Activated T-cell treated with anti-CD3 and anti-CD28 coated beads, Interleukin-2, amount 50 U/mL, for 24 hours (primary cell): ENCODE data around the gene INO80B.
"Not testable (repeated sequence)": the region's sequence is repeated elsewhere in the genome, so short reads cannot be mapped to it uniquely, and the experiment has no call there.

Experiments used
- DNase-seq: peaks from one replicate; pipeline ENCODE4 v3.0.0-alpha.2; 2020
- H3K27ac Mint-ChIP-seq: 2 replicates; pipeline ENCODE4 v1.8.0; 2020; ENCODE audit warnings: mild to moderate bottlenecking, mixed read lengths
- H3K27me3 Mint-ChIP-seq: 2 replicates; pipeline ENCODE4 v1.8.0; 2020; ENCODE audit warnings: mixed read lengths
- H3K36me3 Mint-ChIP-seq: 2 replicates; pipeline ENCODE4 v1.8.0; 2020; ENCODE audit warnings: low read depth, mixed read lengths
- H3K4me1 Mint-ChIP-seq: 2 replicates; pipeline ENCODE4 v1.8.0; 2020; ENCODE audit warnings: low read depth, mixed read lengths
- H3K4me3 Mint-ChIP-seq: 2 replicates; pipeline ENCODE4 v1.8.0; 2020; ENCODE audit warnings: mild to moderate bottlenecking, moderate library complexity, mixed read lengths
- H3K9me3 Mint-ChIP-seq: 2 replicates; pipeline ENCODE4 v1.8.0; 2020; ENCODE audit warnings: mixed read lengths

INO80B gene

DNA sequence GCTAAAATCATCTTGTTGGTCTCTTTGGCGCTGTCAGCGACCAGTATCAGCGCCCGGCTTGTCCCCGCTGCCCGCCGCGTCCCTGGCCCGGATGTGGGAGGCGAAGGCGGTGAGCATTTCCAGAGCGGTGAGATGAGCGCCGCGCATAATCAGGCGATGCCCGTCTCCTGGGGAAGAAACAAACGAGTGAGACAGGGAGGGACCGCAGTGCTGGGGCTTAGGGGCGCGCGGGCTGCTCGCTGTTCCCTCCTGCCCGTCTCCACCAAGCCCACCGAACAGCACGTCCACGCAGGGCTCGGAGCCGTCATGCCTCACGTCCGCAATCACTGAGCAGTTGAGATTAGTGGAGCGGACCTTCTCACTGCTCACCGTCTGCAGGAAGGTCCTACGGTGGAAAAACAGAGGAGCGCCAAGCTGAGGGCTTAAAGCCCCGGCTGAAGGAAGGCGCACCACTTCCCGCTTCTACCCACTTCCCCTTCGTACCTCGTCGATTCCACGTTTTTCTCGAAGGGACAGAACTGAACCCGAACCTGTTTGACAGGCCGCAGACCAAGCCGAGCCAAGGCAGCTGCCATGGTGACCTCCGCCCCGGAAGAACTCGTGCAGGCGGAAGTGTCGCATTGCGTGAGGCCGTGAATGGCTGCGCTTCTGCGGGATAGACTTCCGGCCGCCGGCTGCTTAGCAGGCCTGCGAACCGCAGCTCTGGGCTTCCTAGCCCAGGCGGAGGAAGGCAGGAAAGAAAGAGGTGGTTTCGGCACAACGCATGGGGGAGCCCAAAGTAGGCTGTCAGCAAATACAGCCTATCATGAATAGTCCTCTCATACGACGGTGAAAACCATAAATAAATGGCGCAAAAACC is 17.4 kb downstream of the INO80B start, which contains the start of gene MRPL53:
Gene MRPL53 (minus strand): TSS at position 595 of the 859 bp plus-strand sequence. CDS start 20 bp downstream, at position 575.
- peak within 1 kb of the TSS; percentile 99 for H3K27ac Mint-ChIP-seq
- H3K4me3 Mint-ChIP-seq: peak within 1 kb of the TSS; percentile 96
- H3K27me3 Mint-ChIP-seq: no peaks in the 10 kb centered on the region
- H3K9me3 Mint-ChIP-seq: no peaks in the 10 kb centered on the region
- H3K4me1 Mint-ChIP-seq: peaks cover 26% of the 10 kb centered on the region
- peaks cover 63% of the 10 kb centered on the region for H3K36me3 Mint-ChIP-seq
- peak; percentile 98 for DNase-seq

DNA sequence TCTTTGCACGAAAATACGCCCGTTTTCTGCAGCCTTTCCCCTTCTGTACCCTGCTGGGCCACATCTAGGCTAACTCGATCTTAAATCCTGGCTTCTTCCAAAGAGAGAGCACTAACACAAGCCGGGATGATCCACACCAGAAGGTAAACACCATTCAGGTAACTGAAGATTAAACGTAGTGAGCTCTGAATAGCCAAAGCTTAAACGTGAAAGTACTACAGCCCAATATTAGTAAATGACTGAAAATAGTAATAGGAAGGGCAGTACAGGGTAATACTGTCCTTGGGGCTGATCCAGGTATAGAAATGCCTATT is 18.0 kb downstream of the INO80B start:
- H3K27ac Mint-ChIP-seq: peak overlapping the region; percentile 99
- peaks cover 26% of the 10 kb centered on the region for H3K4me1 Mint-ChIP-seq
- H3K9me3 Mint-ChIP-seq: no peaks in the 10 kb centered on the region
- H3K27me3 Mint-ChIP-seq: no peaks in the 10 kb centered on the region
- DNase-seq: no peak
- H3K4me3 Mint-ChIP-seq: peak overlapping the region; percentile 96
- peaks cover 67% of the 10 kb centered on the region for H3K36me3 Mint-ChIP-seq

DNA sequence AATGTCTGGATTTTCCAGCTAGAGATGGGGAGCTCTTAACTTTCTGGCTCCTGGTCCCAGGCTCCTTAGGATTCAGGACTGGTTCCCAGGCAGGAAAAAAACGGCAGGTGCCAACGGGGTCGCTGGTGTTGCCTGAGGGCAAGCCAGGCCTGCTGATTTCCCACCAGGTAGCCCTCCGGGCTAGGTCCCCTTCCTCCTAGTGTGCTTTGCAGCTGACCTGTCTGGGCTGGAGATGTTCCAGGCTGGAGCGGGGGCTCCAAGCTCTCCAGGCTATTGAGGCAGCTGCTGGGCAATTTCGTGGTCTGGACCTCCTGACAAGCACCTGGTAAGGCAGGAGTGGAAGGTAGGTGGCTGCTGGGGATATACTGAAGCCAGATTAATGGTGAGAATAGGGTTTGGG is 19.6 kb downstream of the INO80B start:
- no peaks in the 10 kb centered on the region for H3K9me3 Mint-ChIP-seq
- no peak overlapping the region for H3K4me3 Mint-ChIP-seq
- peaks cover 29% of the 10 kb centered on the region for H3K4me1 Mint-ChIP-seq
- H3K36me3 Mint-ChIP-seq: peaks cover 73% of the 10 kb centered on the region
- H3K27me3 Mint-ChIP-seq: no peaks in the 10 kb centered on the region
- H3K27ac Mint-ChIP-seq: no peak overlapping the region
- DNase-seq: no peak

DNA sequence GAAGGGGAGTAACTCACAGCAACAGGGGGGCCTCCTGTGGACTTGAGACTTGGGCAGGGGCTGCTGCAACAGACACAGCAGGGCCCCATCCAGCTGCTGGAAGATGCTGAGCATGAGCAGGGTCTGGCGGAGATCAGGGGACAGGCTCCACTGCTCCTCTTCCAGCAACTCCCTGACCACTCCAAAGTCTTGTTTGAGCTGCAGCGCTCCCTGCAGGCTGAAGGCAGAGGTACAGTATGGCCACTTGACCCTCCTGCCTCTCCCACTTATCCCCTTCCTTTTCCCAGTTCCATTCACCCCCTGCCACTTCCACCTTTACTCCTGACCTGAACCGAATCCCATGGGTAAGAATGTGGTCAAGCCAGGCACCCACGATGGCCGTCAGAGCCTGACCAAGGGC is 20.0 kb downstream of the INO80B start:
- Mint-ChIP-seq H3K36me3 (peaks cover 75% of the 10 kb centered on the region), H3K27ac (no peak overlapping the region), H3K4me1 (peaks cover 28% of the 10 kb centered on the region), H3K9me3 (no peaks in the 10 kb centered on the region), H3K27me3 (no peaks in the 10 kb centered on the region), H3K4me3 (no peak overlapping the region)
- no peak for DNase-seq

DNA sequence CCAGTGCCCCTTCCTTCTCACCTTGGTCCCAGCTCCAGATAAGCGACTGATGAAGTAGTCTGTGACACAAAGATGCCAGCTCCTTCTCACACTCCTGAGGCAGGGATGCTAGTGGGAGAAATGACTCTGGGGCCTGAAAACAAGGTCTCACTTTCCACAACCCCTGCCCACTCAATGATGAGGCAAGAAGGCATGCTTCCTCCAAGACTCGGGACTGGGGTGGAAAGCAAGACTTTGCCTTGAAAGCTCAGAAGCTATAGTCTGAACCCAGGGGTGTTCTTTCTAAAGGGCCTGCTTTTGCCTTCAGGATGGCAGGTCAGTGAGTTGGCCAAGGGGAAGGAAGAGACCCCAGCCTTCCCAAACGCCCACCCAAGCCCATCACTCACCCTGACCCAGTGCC is 26.5 kb downstream of the INO80B start:
- H3K36me3 Mint-ChIP-seq: peaks cover 67% of the 10 kb centered on the region
- no peaks in the 10 kb centered on the region for H3K9me3 Mint-ChIP-seq
- DNase-seq: no peak
- H3K27me3 Mint-ChIP-seq: no peaks in the 10 kb centered on the region
- H3K27ac Mint-ChIP-seq: peak overlapping the region; percentile 30
- peaks cover 39% of the 10 kb centered on the region for H3K4me1 Mint-ChIP-seq
- H3K4me3 Mint-ChIP-seq: peak overlapping the region; percentile 99

DNA sequence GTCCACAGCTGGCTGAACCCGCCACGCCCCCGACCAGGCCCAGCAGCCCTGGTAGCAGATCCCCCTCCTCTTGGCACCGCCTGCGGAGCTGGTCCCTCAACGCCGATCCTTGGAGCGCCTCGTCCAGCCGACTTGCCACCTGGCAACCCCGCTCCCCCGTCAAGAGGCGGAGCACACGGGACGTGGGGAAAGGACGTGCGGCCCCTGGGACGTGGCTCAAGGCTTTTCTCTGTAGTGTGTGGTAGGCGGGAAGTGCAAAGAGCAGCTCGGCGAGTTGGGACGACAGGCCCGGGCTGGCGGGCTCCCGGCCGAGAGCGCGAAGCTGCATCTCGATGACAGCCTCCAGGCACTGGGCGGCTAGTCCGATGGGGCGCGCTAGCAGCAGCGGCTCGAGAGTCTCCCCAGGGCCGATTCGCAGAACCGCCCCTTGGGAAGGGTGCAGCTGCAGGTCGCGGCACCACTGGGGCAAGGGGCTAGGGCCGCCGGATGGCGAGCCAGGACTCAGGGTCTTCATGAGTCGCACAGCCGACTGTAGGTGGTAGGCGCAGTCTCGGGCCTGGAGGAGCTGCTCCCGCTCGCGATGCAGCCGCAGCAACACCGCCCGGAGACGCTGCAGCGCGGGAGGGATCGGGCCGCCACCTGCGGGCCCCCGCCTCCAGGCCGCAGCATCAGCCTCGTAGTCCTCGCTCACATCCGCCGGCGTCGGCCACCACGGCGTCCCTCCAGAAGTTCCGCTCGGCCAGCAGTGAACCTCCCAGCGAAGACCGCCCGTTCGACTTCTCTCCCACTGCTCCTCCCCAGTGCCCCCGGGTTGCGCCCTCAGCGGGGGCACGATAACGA is 27.3 kb downstream of the INO80B start:
- Mint-ChIP-seq H3K27ac (peak overlapping the region; percentile 100), H3K27me3 (no peaks in the 10 kb centered on the region), H3K4me1 (peaks cover 41% of the 10 kb centered on the region), H3K4me3 (peak overlapping the region; percentile 99), H3K9me3 (no peaks in the 10 kb centered on the region), H3K36me3 (peaks cover 67% of the 10 kb centered on the region)
- DNase-seq: no peak

DNA sequence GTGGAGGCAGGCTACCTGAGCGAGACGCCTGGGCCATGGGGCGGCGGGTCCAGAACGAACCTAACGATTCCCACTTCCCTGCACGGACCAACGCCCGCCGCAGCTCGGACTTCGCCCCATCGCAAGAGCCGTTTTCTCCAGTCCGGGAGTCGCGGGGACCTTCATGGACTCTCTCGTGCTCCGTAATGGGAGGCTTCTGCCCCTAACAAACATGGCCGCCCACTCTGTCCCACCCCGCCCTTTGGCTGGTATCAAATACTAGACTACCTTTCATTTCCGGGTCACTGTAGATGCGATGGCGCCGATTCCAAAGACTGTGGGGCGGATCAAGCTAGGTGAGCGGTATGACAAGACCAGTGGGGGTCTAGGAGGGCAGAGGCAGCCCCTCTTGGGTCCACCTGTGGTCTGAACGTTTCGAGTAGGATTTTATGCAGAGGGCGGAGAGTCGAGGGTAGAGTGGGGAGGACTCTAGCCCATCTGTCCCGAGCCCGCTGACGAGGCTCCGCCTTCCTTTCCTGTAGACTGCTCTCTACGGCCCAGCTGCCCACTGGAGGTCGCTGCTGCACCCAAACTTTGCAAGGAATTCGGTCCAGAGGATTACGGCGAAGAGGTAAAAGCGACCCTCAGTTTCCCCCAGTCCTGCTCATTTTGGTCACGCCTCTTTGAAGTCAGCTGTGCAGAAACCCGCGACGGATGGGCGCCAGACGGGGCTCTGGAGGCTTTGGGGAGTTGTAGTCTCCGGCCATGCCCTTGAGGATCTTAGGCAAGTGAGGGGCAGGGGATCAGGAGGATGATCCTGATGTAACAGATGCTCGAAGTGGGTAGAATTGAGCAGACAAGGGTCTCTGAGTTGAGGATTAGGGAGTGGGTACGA is 28.2 kb downstream of the INO80B start, which contains the start of the genes CCDC142 and TTC31:
Gene CCDC142 (minus strand): TSS at position 198 of the 874 bp plus-strand sequence. CDS start 161 bp downstream, at position 37.
Gene TTC31 (plus strand): TSS at position 281 of the 874 bp plus-strand sequence. CDS start 15 bp downstream, at position 296.
- peak; percentile 93 for DNase-seq
- Mint-ChIP-seq H3K27ac (peak within 1 kb of the TSS; percentile 100), H3K36me3 (peaks cover 64% of the 10 kb centered on the region), H3K9me3 (no peaks in the 10 kb centered on the region), H3K27me3 (no peaks in the 10 kb centered on the region), H3K4me3 (peak within 1 kb of the TSS; percentile 99), H3K4me1 (peaks cover 41% of the 10 kb centered on the region)

DNA sequence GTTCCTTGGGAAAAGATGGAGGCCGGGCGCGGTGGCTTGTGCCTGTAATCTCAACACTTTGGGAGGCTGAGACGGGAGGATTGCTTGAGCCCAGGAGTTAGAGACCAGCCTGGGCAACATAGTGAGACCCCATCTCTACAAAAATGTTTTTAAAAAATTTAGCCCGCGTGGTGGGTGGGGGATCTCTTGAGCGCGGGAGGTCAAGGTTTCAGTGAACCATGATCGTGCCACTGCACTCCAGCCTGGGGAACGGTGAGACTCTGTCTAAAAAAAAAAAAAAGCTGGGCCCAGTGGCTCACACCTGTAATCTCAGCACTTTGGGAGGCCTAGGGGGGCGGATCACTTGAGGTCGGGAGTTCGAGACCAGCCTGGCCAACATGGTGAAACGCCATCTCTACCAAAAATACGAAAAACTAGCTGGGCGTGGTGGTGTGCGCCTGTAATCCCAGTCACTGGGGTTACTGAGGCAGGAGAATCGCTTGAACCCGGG is 28.8 kb downstream of the INO80B start:
- not testable (repeated sequence) for H3K27me3 Mint-ChIP-seq, H3K9me3 Mint-ChIP-seq, DNase-seq
- peak overlapping the region; percentile 99 for H3K4me3 Mint-ChIP-seq
- peak overlapping the region; percentile 100 for H3K27ac Mint-ChIP-seq
- peaks cover 67% of the 10 kb centered on the region for H3K36me3 Mint-ChIP-seq
- H3K4me1 Mint-ChIP-seq: peaks cover 41% of the 10 kb centered on the region

DNA sequence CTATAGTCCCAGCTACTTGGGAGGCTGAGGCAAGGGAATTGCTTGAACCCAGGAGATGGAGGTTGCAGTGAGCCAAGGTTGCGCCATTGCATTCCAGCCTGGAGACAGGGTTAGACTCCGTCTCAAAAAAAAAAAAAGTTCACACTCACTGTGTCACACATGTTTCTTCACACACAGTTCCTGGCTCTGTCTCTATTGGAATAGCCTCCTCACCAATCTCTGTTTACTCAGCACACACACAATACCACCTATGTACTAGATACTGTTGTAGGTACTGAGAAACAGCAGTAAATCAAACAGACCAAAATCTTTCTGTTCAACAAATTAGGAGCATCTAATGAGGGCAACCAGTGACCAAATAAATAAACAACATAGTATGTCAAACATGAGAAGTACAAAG is 31.3 kb downstream of the INO80B start:
- H3K27me3 Mint-ChIP-seq: no peaks in the 10 kb centered on the region
- peaks cover 66% of the 10 kb centered on the region for H3K36me3 Mint-ChIP-seq
- H3K27ac Mint-ChIP-seq: no peak overlapping the region
- H3K4me1 Mint-ChIP-seq: peaks cover 24% of the 10 kb centered on the region
- no peak for DNase-seq
- no peaks in the 10 kb centered on the region for H3K9me3 Mint-ChIP-seq
- H3K4me3 Mint-ChIP-seq: no peak overlapping the region

DNA sequence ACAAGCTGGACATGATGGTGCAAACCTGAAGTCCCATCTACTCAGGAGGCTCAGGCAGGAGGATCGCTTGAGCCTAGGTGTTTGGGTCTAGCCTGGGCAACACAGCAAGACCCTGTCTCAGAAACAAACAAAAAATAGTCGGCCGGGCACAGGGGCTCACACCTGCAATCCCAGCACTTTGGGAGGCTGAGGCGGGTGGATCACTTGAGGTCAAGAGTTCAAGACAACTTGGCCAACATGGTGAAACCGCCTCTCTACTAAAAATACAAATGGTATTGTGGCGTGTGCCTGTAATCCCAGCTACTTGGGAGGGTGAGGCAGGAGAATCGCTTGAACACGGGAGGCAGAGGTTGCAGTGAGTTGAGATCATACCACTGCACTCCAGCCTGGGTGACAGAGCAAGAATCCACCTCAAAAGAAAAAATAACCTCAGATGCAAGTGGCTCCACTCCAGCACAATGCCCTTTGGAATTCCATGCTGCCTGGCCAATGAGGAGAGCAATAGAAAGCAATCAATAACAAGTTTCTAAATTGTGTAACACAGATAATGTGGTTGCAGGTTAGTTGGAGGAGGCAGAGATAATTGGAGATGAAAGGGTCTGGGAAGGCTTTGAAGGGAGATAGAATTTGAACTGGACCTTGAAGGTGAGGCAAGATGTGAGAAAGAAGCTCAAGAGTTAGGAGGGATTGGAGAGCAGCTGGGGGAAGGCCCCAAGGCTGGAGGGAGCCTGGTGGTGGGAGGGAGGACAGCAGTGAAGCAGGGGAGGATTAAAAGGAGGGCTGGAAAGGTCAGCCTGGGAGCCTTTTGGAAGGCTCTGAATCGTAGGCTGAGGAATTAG is 34.0 kb downstream of the INO80B start:
- Mint-ChIP-seq H3K36me3 (peaks cover 74% of the 10 kb centered on the region), H3K27me3 (no peaks in the 10 kb centered on the region), H3K9me3 (no peaks in the 10 kb centered on the region), H3K27ac (no peak overlapping the region), H3K4me3 (no peak overlapping the region), H3K4me1 (peaks cover 10% of the 10 kb centered on the region)
- DNase-seq: no peak

DNA sequence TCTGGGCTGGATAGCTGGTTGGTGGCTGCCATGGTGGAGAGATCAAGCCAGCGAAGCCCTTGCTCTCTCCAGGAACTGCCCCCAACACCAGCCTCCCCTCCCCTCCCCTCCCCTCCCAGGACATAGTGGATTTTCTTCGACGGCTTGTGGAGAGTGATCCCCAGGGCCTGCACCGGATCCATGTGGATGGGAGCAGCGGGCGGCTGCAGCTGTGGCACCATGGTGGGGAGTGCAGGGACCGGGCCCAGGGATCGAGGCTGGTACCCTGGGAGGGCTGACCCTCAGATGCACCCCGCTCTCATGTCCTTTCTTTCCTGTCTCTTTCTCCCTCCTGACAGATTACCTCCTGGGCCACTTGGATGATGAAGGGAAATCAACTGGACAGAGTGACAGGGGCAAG is 35.0 kb downstream of the INO80B start:
- Mint-ChIP-seq H3K27me3 (no peaks in the 10 kb centered on the region), H3K27ac (no peak overlapping the region), H3K9me3 (no peaks in the 10 kb centered on the region), H3K4me1 (peaks cover 7% of the 10 kb centered on the region), H3K4me3 (no peak overlapping the region), H3K36me3 (peaks cover 78% of the 10 kb centered on the region)
- no peak for DNase-seq

DNA sequence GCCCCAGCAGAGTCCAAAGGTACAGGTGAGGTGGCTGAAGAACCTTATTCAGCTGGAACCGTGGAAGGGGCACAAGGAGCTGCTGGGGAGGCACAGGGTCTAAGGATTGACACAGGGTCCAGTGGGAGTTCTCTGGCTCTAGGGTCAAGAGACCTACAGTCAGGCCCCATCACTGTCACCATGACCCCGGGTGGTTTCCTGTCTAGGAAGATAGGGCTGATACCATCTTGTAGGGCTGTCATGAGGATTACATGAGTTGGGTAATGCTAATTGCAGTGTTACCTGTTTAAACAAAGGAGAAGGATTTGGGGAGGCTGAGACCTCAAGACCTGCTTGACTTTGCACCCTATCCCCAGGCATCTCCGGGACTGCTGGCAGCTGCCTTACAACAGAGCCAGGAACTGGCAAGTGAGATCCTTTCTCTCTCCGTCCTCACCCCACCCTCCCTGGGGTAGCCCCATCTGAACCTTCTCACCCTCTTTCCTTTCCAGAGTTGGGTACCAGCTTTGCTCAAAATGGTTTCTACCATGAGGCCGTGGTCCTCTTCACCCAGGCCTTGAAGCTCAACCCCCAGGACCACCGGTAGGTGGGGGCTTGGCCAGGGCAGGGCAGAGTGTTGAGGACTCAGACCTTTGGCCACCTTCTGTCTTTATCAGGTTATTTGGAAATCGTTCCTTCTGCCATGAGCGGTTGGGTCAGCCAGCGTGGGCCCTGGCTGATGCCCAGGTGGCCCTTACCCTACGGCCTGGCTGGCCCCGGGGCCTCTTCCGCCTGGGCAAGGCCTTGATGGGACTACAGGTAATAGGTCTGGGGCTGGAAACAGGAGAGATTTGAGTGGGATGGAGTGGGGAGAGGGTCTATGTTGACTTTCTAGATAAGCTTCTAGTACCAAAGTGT is 37.0 kb downstream of the INO80B start:
- DNase-seq: no peak
- Mint-ChIP-seq H3K4me1 (peaks cover 1% of the 10 kb centered on the region), H3K4me3 (no peak overlapping the region), H3K9me3 (no peaks in the 10 kb centered on the region), H3K27me3 (no peaks in the 10 kb centered on the region), H3K27ac (no peak overlapping the region), H3K36me3 (peaks cover 64% of the 10 kb centered on the region)
